HG03103 (cell line): ENCODE measurements around the gene CEP57.
"Not testable (repeated sequence)": the region's sequence is repeated elsewhere in the genome, so short reads cannot be mapped to it uniquely, and the experiment has no call there.

Experiments
- ATAC-seq: cut with Tn5 transposase; IDR thresholded peaks from one replicate; pipeline ENCODE4 v1.9.1; 2021; ENCODE audit warnings: low read depth; ENCODE audit not compliant: unreplicated experiment

The CEP57 gene

GRCh38 chr11:95853138-95853537, 62.8 kb downstream of the CEP57 start:
- no peak for ATAC-seq

- no peak for ATAC-seq
Measured at GRCh38 chr11:95853862-95854261, 63.6 kb downstream of the CEP57 start.

GRCh38 chr11:95854362-95854761, 64.1 kb downstream of the CEP57 start:
- ATAC-seq: not testable (repeated sequence)

- not testable (repeated sequence) for ATAC-seq
Measured at GRCh38 chr11:95860024-95860423, 69.7 kb downstream of the CEP57 start.

- no peak for ATAC-seq
Measured at GRCh38 chr11:95863486-95864140, 73.3 kb downstream of the CEP57 start.

- no peak for ATAC-seq
Measured at GRCh38 chr11:95867105-95867504, 76.8 kb downstream of the CEP57 start.

GRCh38 chr11:95870877-95871276, 80.6 kb downstream of the CEP57 start:
- ATAC-seq: not testable (repeated sequence)

- no peak for ATAC-seq
Measured at GRCh38 chr11:95877291-95877690, 87.0 kb downstream of the CEP57 start.
